SIG-M5 treated with dmso at 0.1 percent for 504 hours (cell line): ENCODE data around the gene PFN3.

Source experiments
- DNase-seq: peaks from one replicate; lab custom pipeline; 2025; ENCODE audit not compliant: unreplicated experiment; lab: John Stamatoyannopoulos, UW

PFN3 gene

GRCh38 chr5:177396807-177397206, 3.7 kb downstream of the PFN3 start:
- no peak for DNase-seq

- DNase-seq = no peak
These were observed 4.4 kb downstream of the PFN3 start for GRCh38 chr5:177396078-177396477.

- no peak for DNase-seq
These were observed 6.5 kb downstream of the PFN3 start for GRCh38 chr5:177393990-177394389.

DNA sequence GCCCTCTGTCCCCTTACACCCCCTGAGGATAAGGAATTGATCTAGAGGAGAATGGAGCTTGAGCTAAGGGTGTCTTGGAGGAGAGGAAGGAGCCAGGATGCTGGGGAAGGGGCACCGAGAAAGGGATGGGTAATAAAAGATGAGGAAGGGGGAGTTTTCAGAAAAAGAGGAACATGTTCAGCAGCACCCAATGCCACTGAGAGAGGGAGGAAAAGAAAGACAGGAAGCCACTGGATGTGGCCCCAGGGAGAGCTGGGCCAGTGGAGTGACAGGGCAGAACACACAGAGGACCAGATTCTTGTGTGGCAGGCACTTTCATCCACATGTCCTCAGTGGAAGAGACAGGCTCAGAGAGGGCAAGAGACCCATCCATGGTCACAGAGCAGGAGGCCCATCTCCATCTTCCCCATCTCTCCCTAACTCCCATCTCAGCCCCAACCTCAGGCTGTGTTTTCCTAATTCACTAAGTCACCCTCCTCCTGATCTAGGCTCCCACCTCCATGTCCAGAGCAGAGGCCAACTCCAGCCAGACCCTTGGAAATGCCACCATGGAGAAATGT, 7.2 kb downstream of the PFN3 start:
- DNase-seq = peak; percentile 71

DNA sequence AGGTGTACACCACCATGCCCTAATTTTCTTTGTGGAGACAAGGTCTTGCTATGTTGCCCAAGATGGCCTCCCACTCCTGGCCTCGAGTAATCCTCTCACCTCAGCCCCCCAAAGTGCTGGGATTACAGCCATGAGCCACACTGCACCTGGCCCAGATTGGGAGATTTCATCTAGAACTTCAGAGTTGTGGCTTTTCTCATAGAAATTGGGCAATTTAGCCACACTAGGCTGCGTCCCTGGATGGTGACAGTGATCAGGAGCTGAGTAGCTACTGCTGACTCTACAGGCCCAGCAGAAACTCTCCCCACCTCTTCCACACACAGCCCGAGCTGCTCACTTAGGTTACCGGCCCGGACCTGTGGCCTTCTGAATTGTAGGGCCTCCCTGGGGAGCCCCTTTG, 7.7 kb downstream of the PFN3 start:
- peak; percentile 22 for DNase-seq

DNA sequence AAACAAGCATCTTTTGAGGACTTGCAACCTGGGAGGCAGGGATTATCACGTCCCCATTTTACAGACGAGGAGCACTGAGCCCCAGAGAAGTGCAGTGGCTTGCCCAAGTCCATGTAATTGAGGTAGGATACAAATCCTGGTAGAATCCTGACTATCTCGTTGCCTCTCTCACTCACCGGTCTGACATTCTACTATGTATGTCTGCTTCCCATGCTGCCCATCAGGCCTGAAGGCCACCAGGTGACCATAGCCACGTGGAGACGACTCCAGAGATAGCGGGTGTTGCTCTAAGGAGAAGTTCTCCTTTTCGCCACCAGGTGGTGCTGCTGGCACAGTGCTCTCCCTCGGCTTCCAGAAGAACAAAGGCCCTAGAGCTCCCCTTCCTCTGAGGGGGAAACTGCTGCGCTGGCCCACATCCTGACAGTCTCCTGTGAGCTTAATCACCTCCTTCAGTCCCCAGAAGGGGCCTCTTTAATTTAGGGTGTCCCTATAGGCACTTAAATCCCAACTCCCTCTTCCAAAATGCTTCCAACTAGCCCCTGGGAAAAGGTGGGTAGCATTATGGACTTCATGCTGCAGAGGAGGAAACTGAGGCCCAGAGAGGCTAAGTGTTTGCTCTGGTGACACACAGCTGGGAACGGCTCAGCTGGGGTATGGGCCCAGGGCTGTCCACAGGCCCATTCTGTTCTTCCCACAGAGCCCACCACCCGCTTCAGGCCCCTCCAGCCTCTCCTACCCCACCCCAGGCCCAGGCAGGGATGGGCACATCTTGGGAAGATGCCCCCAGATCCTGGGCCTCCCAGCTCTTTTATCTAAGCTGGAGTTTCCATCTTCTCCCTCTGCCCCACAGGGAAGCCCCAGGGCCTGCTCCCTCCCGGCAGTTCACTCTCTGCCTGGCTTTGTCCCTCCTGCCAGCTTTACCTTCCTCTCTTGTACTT, 9.8 kb downstream of the PFN3 start:
- peak; percentile 80 for DNase-seq

- DNase-seq = peak; percentile 81
These were observed 11.0 kb downstream of the PFN3 start for GRCh38 chr5:177389241-177390169.

GRCh38 chr5:177388521-177389052, 11.9 kb downstream of the PFN3 start:
- no peak for DNase-seq

DNA sequence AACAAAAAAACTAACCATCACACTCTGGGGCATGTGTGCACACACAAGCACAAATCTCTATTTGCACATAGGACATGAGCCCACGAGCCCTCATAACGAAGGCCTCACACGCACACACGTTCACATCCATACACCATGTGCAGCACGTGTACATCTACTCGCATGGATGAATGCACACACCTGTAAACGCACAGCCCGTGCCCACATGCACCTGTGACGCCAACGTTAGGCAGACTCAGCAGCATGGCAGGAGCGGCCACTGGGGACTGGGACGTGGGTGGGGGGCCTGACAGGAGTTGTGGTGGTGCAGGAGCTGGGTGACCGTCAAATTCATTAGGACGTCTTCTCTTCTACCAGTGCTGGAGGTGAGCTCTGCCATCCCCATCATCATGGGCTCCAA, 13.1 kb downstream of the PFN3 start:
- no peak for DNase-seq

- DNase-seq = no peak
These were observed 13.9 kb downstream of the PFN3 start for GRCh38 chr5:177386542-177386941.

GRCh38 chr5:177385720-177386119, 14.7 kb downstream of the PFN3 start:
- DNase-seq = no peak

DNA sequence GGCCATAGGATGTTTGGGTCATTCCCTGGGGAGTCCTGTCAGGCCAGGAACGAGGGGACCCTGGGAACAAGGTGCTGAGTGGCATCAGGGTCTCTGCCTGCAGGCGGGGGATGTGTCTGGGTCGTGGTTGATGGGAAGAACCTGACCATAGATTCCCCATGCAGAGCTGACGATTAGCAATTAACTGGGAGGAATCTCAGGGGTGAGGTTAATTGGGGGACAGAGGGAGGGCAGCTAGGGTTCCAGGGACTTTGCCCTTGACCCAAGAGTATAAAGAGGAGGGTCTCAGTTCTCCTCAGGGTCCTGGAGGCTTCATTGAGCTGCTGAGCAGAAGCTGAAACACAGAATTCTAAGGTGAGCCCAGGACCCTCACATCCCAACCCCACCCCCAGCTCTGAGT, 16.3 kb downstream of the PFN3 start, which contains the start of gene SLC34A1:
Gene SLC34A1, plus strand, starts transcription at position 301 of the 400 bp plus-strand sequence. CDS start 1,308 bp downstream, outside the sequence.
- DNase-seq = no peak

GRCh38 chr5:177383181-177383580, 17.3 kb downstream of the PFN3 start:
- no peak for DNase-seq

DNA sequence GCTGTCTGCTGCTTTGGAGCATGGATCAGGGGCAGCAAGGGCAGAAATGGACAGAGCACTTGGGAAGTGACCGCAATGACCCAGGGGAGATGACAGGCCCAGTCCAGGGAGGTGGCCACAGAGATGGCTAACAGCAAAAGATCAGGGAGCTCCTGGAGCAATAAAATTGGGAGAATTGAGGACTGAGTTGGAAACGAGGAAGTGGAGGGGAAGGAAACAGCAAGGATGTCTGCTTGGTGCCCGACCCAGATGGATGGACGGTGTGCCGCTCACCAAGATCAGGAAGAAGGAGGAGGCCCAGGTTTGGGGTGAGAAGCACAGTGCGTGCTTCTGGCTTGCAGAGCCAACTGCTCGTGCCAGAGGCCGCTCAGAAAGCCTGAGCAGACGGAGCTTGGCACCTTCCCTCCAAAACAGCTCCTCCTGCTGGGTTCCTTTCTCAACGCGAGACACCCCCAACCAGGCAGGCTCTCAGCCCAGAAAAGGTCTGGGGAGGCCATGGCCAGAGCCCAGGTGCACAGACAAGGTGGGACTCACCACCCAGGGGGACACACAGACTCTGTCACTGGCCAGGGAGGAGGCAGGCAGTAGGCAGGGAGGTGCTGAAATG, 17.9 kb downstream of the PFN3 start:
- peak; percentile 27 for DNase-seq

- DNase-seq = no peak
These were observed 19.7 kb downstream of the PFN3 start for GRCh38 chr5:177380805-177381126.

DNA sequence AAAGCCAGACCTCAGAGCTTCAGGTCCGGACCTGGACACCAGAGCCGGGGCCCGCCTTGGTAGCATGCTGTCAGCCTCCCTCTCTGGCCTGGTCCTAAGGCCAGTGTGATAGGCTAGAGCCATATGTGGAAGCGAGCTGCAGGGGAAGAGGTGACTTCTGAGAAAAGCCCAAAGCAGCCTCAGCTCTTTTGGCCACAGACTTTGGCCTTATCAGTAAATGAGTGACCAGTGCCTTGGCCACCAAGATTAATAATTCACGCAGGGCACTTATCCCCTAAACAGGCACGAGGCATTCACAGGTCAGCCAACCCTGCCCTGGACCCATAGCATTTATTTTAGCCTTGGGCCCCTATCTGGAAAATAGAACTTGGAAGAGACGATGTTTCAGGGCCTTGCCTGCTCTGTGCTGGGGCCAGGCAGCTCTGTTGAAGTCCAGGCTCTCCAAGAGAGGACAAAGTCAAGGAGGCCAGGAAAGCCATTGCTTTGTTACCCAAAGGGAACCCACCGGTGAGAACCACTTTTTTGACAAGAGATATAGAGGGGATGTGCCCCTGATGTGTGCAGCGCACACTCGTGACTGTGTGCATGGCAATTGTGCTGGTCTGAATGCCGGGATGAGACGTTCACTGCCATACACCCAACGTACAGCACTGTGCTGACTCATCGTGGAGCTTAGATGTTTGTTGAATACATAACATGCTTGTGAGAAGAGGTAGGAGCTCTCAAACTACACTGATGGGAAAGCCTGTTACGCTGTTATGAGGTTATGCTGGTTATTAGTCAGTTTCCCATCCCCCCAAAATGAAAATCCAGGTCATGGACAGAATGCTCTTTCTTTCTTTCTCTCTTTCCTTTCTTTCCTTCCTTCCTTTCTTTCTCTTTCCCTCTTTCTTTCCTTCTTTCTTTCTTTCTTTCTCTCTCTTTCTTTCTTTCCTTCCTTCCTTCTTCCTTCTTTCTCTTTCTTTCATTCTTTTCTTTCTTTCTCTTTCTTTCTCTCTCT, 21.3 kb downstream of the PFN3 start:
- DNase-seq = peak; percentile 35

- no peak for DNase-seq
These were observed 22.3 kb downstream of the PFN3 start for GRCh38 chr5:177377851-177378776.

- no peak for DNase-seq
These were observed 24.4 kb downstream of the PFN3 start for GRCh38 chr5:177376107-177376506.
